GM21528 (cell line): ENCODE results near the gene FRY.

ENCODE experiments used
- ATAC-seq: cut with Tn5 transposase; IDR thresholded peaks from one replicate; pipeline ENCODE4 v1.9.1; 2021; ENCODE audit warnings: mild to moderate bottlenecking, moderate library complexity; ENCODE audit not compliant: unreplicated experiment, low FRiP score

Gene FRY

DNA sequence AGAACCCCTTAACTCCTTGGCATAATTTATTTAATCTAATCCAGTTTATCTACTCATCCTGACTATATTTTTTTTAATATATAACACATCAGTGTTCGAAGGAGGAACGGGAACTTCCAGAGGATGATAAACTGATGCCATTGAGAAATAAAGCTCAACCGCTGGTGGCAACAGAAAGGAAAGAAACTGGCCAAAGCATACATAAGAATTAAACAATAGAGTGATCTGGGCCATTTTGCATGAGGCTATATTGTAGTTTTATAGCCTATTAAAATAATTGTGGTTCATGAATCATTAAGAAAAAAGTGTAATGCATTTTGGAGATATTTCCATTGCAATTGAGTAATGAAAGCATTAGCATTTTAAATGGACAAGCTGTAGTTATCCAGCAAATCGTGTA is 94.2 kb downstream of the FRY start:
- ATAC-seq: no peak

DNA sequence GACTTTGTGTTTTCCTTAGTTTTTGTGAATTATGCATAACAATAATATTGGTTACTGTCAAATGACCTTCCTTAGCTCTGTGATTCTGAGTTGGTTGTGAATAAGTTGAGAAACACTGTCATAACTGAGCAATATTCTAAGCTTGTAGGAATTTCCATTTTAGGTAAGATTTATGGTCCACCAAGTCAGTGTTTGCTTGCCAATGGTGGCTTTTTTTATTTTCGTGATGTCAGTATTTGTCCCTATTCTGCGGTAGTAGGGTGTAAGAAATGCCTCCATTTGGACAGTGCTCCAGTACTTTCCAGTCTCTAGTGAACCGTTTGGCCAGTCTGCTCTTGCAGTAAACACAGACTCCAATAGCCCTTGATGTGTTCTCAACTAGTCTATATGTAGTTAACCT is 94.7 kb downstream of the FRY start:
- ATAC-seq: no peak

DNA sequence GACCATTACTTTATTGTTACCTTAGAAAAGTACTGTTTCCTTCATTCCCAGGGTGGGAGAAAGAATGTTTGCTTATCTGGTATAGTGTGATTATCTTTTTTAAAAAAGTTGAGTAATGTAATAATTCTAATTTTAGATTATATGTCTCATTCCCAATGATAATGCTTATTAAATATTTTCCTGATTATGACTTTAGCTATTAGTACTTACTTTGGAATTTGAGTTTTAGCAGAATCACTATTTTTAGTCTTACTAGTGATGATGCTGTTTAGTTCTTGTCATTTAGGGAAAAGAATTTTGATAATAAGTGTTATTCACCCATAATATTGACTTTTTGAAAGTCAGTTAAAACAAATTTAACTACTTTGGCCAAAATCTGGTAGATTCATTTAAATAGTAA is 95.2 kb downstream of the FRY start:
- ATAC-seq: no peak

DNA sequence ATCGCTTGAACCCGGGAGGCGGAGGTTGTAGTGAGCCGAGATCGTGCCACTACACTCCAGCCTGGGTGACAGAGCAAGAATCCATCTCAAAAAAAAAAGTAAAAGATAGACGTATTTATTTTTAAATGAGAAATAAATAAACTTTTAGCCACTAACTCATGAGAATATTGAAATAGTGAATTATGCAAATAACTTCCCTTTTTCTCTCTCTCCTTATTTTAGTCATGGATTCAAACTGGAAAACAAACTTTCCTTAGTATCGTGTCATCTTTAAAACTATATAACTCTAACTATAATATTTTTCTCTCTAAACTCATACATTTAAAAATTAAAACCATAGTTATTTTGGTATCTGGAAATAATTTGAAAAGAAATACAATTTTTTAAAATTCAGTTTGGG is 96.1 kb downstream of the FRY start:
- ATAC-seq: no peak

DNA sequence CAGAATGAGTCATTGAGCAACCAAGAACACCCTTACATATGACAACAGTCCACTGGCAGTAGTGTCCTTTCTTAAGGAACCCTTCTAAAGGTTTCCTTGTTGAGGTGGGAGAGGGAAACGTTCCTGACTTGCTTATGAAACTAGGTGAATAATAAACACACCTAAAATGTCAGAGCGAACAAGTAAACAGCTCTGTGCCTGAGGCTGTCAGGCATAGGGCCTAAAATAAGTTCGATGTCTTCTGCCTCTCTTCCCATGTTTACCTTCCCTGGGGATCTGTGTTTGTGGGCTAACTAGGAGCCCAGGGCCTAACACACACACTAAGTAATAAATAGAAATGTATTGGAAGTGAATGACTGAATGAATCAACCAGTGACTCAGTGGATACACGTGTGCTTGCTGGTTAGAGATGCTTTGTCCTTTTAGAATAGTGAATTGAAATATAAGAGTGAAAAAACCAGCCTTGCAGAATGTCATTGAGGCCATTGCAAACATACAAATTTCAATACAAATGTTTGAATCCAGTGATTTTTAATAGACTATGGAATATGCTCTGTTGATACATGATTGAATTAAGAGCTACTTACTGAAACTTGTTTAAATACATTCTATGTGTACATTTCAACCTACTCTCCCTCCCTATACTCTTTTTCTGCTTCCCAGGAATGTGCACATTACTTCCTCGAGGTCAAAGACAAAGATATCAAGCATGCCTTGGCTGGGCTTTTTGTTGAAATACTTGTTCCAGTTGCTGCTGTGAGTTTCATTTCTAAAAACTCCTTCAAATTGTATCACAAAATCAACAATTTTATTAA is 102.9 kb downstream of the FRY start:
- ATAC-seq: no peak

DNA sequence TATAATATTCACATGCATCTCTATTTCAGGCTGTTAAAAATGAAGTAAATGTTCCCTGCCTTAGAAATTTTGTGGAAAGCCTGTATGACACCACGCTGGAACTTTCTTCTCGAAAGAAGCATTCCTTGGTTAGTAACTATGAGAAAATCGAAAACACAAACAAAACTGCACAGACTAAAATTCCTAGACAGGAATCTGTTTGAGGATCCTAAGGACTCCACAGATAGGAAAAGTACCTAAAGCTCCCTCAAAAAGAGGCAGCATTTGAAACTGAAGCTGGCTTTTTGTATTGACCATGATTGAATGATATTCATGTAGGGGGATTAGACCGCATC is 103.4 kb downstream of the FRY start:
- ATAC-seq: no peak

DNA sequence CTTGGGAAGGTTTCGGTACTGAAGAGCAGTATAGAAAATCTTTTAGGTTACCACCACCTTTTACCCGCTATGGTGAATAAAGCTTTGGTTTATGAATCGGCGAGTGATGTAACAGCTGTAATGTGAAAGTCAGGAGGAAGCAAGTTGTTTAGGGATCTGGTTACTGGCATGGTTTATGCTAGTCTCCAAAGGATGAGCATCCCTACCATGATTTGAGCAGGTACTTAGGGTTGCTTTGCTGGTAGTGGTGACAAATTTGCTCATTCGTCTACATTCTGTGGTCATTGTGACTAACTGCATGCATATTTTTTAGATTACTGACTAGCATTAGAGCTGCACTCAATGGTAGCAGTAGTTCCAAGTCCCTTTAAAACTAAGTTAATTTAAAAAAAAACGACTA is 104.1 kb downstream of the FRY start:
- ATAC-seq: no peak

DNA sequence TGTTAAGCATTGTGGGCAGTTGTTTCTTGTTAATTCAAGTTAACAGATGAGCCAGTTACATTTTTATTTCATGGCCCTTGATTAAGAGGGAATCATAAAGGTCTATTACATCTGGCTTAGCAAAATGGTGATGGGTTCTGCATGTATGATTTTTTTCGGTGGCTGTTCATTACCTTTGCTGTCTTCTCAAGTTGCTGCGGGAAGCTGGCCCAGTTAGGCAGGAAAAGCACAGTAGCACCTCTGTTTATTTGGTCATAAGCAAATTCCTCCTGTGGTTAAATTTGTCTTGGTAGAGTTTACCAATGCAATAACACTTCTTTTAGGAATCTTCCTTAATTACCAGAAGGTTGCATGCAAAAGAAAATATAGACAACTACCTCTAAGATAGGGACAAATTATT is 104.5 kb downstream of the FRY start:
- no peak for ATAC-seq

DNA sequence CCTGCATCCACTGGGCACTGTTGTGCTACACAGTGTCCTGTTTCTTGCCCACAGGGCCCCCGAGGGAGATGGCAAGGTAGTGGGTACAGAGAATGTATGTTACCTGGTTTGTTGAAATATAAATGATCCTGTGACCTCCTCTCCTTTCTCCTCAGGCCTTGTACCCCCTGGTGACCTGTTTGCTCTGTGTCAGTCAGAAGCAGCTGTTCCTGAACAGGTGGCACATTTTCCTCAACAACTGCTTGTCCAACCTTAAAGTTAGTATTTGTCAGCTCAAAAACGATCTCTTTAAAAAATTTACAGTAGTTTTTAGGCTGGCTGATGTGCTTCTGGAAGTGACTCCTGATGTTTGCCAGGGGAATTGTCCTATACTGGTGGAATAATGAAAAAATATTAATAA is 105.1 kb downstream of the FRY start:
- ATAC-seq: no peak

DNA sequence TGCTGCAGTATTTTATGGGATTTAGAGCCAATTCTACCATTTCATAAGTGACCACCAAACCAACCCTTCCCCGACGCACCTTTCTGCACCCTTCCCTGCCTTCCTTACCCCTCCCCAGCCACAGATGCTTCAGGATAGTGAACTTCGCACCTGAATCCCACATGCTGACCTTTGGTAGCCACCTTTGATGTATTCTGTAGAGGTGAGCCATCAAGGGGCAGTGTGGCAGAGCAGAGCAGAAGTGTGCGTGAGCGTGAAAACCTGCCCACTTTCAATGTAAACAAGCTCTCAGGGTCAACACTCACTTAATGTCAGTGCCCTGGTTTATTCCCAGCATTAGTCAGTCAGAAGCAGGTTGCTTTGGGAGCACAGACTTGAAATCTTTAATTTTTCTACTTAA is 107.7 kb downstream of the FRY start:
- ATAC-seq: no peak

DNA sequence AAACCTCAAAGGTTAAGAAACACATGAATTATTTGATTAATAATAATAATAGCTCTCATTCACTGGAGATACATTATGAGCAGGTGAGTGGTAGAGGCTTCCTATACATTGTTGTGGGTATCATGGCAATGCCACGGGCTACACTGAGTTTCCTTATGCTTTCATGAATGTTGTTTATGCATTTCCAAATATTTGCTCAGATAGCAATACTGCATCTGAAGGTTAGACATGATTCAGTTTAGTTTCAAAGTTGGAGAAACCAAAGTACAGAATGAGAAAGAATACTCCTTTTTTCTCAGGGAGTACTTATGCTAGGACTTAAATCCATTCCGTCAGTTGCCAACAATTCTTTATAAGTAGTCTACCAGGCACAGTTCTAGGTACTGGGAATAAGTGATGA is 108.5 kb downstream of the FRY start:
- no peak for ATAC-seq

DNA sequence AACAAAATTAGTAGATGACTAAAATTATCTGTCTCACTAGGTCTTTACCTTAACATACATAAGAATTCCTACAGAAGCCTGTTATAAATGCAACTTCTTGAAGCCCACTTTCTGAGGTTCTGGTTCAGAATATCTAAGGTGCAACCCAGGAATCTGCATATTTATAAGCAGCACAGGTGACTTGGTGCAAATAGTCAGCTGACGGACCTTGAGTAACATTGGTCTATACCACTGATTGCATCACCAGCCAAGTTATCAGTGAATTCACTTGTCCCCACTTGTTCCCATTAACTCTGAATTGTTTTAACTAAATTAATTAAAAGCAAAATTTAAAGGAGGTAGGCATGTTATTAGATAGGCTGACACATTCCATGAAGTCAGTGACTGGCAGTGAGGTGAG is 109.9 kb downstream of the FRY start:
- no peak for ATAC-seq

DNA sequence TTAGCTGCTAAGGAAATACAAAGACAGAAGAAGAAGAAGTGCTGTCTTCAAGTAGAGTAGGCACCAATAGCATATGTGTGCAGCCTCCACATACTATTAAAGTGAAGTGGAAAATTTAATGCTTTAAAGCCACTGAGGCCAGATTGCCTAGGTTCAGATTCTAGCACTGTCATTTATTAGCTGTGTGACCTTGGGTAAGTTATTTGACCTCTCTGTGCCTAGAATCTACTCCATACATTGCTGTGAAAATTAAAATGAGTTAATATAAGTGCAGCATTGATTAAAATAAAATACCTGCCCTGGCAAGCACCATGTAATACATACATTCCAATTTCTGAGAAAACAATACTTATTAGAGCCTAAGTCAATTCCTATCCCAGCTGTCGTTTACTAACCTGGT is 110.5 kb downstream of the FRY start:
- ATAC-seq: no peak

DNA sequence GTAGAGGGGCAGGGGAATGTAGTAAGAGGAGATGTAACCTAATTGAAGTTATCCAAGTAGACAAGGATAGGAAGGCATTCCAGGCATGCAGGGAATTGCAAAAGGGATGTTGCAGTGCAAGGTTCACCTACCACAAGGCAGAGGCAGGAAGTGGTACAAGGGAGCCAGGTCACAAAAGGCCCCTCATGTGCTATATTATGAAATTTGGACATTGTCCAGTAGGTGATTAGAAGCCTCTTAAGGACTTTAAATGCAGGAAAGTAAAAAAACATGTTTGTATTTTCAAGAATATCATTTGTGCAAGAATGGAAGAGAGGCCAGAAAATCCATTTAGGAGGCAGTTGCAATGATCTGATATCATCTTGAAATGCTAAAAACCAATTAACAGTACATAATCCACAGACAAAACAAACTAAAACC is 111.4 kb downstream of the FRY start:
- no peak for ATAC-seq

DNA sequence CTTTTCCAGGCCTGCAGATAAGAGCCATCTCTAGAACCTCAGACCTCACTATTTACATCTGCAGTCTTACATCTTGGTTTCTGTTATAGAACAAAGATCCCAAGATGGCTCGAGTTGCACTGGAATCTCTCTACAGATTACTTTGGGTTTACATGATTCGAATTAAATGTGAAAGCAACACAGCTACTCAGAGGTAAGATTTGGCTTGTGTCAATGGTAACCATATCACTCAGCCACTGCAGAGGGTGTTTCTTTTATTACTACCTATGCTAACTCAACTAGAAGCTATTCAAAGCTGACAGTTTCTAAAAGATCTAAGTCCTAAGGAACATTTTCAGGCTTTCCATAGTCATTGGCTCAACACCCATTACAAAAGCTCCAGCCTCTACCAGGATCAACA is 115.6 kb downstream of the FRY start:
- no peak for ATAC-seq

DNA sequence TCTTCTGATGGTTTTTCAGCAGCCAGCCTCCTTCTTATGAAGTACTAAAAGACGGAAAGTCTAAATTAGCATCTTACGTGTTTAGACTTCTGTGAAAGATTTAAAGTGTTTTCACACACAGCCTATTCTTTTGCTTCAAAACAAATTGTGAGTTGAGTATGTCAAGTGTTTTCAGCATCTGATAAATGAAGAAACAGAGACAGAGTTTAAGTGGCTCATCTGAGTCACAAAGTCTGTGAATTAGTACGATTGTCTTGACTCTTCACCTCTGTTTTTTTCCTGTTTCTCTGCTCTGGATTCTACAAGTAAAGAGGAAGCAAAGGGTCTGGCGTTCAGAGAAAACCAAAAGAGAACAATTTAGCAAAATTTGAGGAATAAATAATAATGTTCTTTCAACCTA is 116.4 kb downstream of the FRY start:
- ATAC-seq: no peak

DNA sequence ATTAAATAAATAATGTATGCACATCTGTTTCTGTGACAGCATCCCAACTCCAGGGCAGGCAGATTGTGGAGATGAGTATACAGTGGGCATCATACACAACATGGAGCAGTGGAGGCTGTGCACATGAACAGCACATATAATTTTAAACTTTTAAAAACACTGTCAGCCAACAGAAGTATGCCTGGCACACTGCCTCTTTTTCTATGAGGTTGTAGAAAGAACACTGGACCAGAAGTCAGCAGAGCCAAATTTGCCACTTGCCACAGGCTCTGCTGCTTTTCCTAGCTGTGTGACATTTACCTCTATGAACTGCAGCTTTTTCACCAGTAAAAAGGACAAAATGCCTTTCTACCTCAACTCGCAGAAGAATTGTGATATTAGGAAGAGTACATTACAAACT is 118.7 kb downstream of the FRY start:
- no peak for ATAC-seq

DNA sequence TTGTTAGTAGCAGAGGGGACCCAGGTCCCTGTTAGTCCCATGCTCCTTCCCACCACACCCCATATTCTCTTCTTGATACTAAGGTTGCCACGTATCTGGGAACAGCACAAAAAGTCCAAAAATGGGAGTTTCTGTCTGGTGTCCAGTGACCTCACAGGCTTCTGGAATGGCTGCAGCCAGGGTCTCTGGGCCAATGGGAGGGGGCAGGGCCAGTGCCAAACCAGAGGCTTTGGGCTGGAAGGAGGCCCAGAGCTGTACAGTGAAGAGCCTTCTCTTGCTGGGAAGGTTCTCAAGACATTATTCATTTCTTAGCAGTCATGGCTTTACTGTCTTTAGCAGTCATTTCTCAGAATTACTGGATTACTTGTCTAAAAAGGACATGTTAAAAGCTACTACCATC is 119.2 kb downstream of the FRY start:
- no peak for ATAC-seq

DNA sequence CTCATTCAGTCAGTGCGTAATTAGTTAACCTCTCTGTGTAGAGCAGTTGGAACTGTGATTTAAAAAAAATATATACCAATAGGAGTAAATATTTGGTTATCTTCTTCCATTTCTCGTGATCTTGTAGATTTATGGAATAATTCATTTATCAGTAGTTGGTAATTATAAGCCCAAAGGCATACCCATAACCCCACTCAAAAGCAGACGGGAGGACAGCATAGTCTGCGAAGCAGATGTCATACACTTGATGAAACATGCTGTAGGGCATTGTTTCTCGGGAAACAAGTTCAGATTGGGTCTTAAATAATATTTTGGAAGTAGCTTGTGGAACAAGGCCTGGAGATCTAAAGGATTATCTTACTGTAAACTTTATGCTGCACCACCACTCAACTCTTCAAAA is 119.7 kb downstream of the FRY start:
- ATAC-seq: no peak

DNA sequence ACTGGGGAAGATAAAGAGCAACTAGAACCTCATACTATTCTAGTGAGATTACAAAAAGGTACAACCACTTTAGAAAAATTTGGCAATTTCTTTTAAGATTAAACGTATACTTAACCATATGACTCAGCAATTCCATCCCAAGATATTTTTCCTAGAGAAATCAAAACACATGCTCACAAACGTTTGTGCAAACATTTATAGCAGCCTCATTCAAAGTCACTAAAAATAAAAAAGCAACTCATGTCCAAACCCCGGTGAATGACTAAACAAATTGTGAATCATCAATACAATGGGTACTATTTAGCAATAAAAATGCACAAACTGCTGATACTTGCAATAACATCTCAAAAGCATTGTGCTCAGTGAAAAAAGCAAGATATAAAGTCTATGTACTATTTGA is 121.5 kb downstream of the FRY start:
- no peak for ATAC-seq

DNA sequence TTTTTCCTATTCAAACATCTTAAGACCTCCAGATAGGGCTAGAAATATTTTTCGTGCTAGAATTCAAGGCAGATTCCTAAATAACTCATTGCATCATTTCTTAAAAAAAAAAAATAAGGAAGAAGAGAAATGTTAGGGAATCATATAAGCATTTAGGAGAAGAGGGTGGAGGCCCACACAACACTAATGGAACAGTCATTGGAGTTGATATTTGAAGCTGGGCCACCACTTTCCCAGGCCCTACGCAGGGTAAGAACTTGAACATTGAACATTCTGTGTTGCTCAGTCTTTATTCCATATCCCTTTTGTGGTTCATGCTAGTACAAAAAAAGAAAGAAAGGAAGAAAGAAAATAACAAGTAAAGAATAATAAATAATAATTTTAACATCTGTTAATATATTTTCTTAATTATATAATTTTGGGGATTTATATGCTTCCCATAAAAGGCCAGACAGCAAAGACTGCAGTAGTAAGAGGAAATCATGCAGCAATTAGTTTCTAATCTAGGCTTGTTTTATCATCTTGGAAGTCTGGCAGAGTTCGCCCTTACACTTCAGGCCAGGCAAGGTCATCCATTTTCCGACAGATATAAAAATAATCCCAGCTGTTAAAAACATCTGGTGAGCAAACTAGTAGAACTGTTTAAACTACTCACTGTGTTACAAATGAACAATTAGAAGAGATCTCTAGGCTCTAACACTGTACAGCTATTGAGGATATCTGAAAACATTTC is 127.7 kb downstream of the FRY start:
- ATAC-seq: no peak

DNA sequence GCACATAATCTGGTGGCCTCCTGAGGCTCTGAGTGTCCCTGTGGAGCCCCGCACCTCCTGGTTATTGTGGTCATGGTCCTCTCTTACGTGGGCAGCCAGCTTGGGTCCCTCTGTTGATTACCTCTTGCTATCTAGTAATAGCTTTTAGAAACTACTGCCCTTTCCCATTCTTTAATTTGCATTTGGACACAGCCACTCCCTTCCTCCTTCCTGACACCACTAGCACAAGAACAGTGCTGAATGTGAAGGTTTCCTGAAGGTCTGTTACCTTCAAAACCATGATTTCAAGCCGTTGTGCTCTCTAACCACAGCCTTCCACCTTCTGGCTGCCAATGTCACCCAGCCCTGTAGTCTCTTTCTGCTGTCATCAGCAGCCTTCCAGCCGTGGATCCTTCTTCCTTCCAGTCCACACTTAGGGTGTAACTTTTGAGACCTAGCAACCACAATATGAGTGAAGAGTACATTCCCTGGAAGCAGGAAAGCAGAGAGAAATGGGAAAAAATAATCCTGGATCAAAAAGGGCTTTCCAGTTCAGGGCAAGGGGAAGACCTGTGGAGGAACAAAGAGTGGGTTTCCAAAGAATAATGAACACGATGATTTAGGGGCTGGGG is 130.9 kb downstream of the FRY start:
- ATAC-seq: no peak
